ENCODE measurements around the gene MITF. TPM values are rescaled to one million over a fixed set of nuclear protein-coding genes. Genes with fewer than 3 reads are reported as not detected.
"Not testable (repeated sequence)": the region's sequence is repeated elsewhere in the genome, so short reads cannot be mapped to it uniquely, and the experiment has no call there.

The MITF gene
- total RNA-seq, 2 experiments from 2014 or later: not detected

DNA sequence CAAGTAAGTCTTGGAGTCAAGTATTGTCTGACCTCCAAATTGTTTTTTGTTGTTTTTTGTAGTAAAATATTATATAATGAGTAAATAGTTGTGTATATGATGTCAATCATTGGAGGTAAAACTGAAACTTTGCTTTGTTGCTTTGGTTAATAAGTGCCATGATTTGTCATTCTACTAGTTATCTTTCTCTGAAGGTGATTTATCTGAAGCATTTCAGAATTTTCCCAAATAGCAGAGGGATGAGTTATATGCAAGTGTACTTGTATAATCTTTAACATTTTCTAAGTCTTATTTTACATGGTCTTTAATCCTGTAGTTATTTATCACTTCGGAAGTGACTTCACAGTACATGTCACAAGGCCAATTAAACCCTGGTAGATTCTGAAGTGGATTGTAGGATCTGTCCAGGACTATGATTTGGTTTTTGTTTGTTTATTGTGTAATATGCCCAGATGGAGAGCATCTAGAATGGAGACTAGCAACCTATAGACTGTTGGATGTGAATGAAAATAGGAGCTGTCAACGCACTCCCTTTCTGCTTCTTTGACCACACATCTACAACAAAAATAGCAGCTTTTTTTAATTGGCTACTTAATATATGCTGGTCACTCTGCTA, 167.2 kb downstream of the MITF start:
- DNase-seq (no peak), ATAC-seq (no peak)
- Mint-ChIP-seq H3K27ac (no peak overlapping the region), H3K4me1 (no peaks in the 10 kb centered on the region), H3K9me3 (ENCODE audit: low read depth) (peaks cover 2% of the 10 kb centered on the region), H3K4me3 (no peak overlapping the region), H3K36me3 (no peaks in the 10 kb centered on the region), H3K27me3 (no peaks in the 10 kb centered on the region)
- CTCF ChIA-PET: no interaction called here

DNA sequence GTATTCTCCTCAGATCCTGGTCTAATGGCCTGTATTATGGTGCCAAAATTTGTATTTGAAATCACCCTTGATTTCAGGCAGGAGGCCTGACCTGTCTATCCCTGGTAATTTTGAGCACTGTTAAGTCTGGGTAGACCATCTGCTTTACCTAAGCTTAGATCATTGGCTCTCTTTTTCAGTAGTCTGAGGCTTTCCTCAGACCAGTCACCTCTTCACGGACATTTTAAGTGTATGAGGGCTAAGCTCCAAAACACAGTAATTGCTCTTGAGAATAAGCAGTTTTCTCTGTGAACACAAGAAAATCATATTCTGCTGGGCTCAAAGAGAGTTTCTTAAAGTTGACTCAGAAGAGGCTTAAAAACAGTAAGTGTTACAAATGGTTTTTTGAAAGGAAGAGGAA, 168.3 kb downstream of the MITF start:
- Mint-ChIP-seq H3K4me3 (no peak overlapping the region), H3K36me3 (no peaks in the 10 kb centered on the region), H3K27ac (no peak overlapping the region), H3K9me3 (ENCODE audit: low read depth) (peaks cover 2% of the 10 kb centered on the region), H3K27me3 (no peaks in the 10 kb centered on the region), H3K4me1 (no peaks in the 10 kb centered on the region)
- no peak for DNase-seq
- CTCF ChIA-PET: no interaction called here
- no peak for ATAC-seq

DNA sequence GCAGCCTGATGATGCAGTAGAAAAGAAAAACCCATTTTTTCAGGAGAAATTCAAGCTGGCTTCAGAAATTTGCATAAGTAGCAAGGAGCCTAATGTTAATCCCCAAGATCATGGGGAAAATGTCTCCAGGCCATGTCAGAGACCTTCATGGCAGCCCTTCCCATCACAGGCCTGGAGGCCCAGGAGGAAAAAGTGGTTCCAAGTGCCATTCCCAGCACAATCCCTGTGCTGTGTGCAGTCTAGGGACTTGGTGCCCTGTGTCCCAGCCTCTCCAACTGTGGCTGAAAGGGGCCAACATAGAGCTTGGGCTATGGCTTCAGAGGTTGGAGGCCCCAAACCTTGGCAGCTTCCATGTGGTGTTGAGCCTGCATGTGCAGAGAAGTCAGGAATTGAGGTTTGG, 170.6 kb downstream of the MITF start:
- H3K27me3 Mint-ChIP-seq; H3K36me3 Mint-ChIP-seq; H3K27ac Mint-ChIP-seq; CTCF ChIA-PET; H3K4me1 Mint-ChIP-seq; ATAC-seq; H3K9me3 Mint-ChIP-seq (ENCODE audit: low read depth); H3K4me3 Mint-ChIP-seq; DNase-seq: not testable (repeated sequence)

DNA sequence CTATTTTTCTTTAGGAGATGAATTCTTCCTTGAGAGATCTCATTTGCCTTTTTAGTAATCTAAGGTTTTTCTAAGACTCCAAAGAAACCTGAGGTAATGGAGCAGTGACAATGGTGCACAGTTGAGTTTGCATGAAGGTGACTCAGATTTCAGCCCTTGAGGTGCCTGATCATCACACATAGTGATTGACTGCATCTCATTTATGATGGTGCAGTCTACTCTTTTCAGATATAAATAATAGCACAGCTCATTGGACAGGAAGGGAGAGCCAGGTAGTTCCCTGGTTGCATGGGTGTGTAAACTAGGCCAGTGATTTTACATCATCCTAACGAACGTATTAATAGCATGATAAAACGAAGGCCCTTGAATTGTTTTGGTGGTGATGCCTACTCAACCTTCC, 174.2 kb downstream of the MITF start:
- Mint-ChIP-seq H3K27me3 (no peaks in the 10 kb centered on the region), H3K9me3 (ENCODE audit: low read depth) (peaks cover 2% of the 10 kb centered on the region), H3K4me3 (no peak overlapping the region), H3K36me3 (no peaks in the 10 kb centered on the region), H3K4me1 (no peaks in the 10 kb centered on the region), H3K27ac (no peak overlapping the region)
- no peak for ATAC-seq
- CTCF ChIA-PET: no interaction called here
- no peak for DNase-seq

DNA sequence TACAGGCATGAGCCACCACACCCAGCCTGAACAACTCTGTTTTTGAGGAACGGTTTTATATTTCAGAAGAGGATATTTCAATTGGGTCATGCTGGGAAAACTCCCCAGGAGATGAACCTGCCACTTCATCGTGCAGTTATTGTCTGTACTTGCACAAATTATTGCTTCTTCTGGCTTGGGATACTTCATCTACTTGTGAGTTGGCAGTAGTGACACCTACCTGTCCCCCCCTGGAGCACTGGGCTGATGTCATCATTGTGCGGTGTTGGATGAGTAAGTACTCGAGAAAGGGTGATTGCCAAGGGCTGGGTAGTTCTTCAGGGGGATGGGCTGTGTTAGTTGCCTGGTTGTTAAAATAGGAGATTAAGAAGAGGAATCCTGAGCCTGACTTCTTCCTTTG, 175.1 kb downstream of the MITF start:
- DNase-seq (no peak), ATAC-seq (no peak)
- H3K4me3 Mint-ChIP-seq: no peak overlapping the region
- peaks cover 2% of the 10 kb centered on the region for H3K9me3 Mint-ChIP-seq (ENCODE audit: low read depth)
- no peak overlapping the region for H3K27ac Mint-ChIP-seq
- no peaks in the 10 kb centered on the region for H3K4me1 Mint-ChIP-seq
- H3K36me3 Mint-ChIP-seq: no peaks in the 10 kb centered on the region
- H3K27me3 Mint-ChIP-seq: no peaks in the 10 kb centered on the region
- CTCF ChIA-PET: no interaction called here

DNA sequence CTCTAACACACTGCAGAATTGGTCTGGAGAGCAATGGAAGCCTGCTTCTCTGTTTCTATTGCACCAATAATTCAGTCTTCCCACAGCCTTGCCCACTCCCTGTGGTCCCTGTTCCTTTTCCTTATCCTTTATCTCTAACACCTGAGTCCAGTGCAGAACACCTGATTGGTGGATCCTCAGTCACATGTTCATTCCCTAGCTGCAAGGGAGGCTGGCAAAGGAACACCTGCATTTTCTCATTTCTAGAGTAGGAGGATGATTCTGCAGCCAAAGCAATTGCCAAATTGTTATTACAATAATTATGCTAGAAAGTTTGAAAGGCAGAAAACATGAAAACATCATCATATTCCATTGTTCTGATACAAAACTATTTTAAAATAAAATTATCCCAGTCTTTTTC, 176.5 kb downstream of the MITF start:
- no peaks in the 10 kb centered on the region for H3K4me1 Mint-ChIP-seq
- H3K27me3 Mint-ChIP-seq: no peaks in the 10 kb centered on the region
- H3K27ac Mint-ChIP-seq: no peak overlapping the region
- peaks cover 2% of the 10 kb centered on the region for H3K9me3 Mint-ChIP-seq (ENCODE audit: low read depth)
- no peak overlapping the region for H3K4me3 Mint-ChIP-seq
- ATAC-seq: no peak
- no peak for DNase-seq
- H3K36me3 Mint-ChIP-seq: no peaks in the 10 kb centered on the region
- CTCF ChIA-PET: no interaction called here

DNA sequence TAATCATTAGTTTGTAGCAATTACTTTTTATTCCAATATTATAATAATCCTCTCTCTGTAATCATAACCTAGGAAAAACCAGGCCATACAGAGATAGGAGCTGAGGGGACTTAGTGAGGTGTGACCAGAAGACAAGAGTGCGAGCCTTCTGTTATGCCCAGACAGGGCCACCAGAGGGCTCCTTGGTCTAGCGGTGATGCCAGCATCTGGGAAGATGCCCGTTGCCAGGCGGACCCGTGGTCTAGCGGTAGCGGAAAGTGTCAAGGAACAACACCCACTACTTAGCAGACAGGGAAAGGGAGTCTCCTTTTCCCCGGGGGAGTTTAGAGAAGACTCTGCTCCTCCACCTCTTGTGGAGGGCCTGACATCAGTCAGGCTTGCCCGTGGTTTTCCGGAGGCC, 180.7 kb downstream of the MITF start:
- H3K4me1 Mint-ChIP-seq; CTCF ChIA-PET; H3K36me3 Mint-ChIP-seq; H3K4me3 Mint-ChIP-seq; H3K27ac Mint-ChIP-seq; DNase-seq; H3K27me3 Mint-ChIP-seq; ATAC-seq; H3K9me3 Mint-ChIP-seq (ENCODE audit: low read depth): not testable (repeated sequence)

DNA sequence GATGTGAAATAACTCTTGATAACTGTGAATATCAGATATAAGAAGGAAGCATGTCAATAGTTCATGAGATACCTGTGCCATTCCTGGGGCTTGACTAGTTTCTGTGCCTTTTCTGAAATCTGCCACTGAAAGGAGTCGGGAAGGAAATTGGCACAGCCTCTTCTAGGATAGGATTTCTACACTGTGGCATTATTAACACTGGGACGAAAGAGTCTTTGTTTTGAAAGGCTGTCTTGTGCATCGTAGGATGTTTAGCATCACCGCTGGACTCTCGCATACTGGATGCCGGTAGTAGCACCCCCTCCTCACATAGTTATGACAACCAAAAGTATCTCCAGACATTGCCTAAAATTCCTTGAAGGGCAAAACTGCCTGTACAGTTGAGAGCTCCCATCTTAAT, 182.4 kb downstream of the MITF start:
- no peaks in the 10 kb centered on the region for H3K4me1 Mint-ChIP-seq
- no peak for ATAC-seq
- no peaks in the 10 kb centered on the region for H3K27me3 Mint-ChIP-seq
- no peak overlapping the region for H3K4me3 Mint-ChIP-seq
- H3K36me3 Mint-ChIP-seq: no peaks in the 10 kb centered on the region
- DNase-seq: no peak
- H3K27ac Mint-ChIP-seq: no peak overlapping the region
- CTCF ChIA-PET: no interaction called here
- no peaks in the 10 kb centered on the region for H3K9me3 Mint-ChIP-seq (ENCODE audit: low read depth)

DNA sequence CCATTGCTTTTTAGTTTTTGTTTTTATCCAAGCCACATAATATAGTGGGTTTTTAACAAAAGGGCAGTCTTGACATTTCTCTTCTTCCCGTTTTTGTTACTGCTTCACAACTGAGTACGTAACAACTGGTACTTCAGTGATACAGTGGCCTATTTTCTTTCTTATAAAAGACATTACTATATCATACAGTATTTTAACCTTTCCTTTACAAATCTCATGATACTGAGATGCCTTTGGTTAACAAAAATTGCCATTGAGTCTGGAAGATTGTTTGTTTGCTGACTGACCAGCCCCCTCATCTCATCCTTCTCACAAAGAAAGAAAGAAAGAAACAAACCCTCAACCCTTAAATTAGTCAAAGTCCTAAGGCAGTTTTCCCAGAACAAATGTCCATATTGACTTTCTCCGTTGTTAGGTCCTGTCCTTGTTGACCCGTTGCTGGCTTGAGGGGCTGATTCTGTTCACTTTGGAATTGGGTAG, 183.3 kb downstream of the MITF start:
- Mint-ChIP-seq H3K36me3 (no peaks in the 10 kb centered on the region), H3K4me3 (no peak overlapping the region), H3K4me1 (no peaks in the 10 kb centered on the region), H3K27ac (no peak overlapping the region), H3K27me3 (no peaks in the 10 kb centered on the region), H3K9me3 (ENCODE audit: low read depth) (no peaks in the 10 kb centered on the region)
- CTCF ChIA-PET: no interaction called here
- ATAC-seq (no peak), DNase-seq (no peak)

DNA sequence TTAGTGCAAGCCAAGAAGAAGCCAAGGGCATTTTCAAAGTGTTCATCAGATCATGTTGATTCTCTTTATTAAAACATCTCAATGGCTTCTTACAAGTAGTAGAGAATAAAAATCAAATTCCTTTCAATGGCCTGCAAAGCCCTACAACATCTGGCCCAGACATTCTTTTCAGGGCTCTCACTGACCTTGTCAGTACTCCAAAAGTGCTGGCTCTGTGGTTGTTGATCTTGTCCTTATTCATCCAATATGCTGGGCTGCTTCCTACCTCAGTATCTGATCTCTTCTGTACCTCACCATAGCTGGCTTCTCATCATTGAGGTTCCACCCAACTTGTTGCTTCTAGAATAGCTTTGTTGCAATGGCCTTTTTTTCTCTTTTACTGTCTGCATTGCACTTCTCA, 186.2 kb downstream of the MITF start:
- H3K27ac Mint-ChIP-seq: no peak overlapping the region
- DNase-seq (no peak), ATAC-seq (no peak)
- H3K4me3 Mint-ChIP-seq: no peak overlapping the region
- H3K36me3 Mint-ChIP-seq: no peaks in the 10 kb centered on the region
- no peaks in the 10 kb centered on the region for H3K9me3 Mint-ChIP-seq (ENCODE audit: low read depth)
- H3K4me1 Mint-ChIP-seq: no peaks in the 10 kb centered on the region
- CTCF ChIA-PET: no interaction called here
- no peaks in the 10 kb centered on the region for H3K27me3 Mint-ChIP-seq

DNA sequence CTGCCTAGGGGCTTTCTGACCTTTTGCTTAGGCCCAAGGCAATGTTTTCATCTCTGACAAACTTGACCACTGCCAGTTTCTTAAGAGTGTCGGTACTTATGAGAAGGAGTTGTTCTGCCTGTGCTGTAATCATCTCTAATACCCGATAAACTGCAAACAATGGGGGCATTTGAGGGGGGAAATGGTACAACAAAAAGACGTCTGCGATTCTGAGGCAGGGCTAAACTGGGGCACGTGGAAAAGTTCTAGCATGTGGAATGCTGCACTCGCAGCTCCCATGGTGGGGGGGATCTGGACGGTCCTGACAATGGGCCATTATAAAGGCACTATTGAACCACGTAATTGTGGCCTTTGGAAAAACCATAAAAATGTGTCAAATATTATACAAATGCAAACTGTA, 187.1 kb downstream of the MITF start:
- no peaks in the 10 kb centered on the region for H3K4me1 Mint-ChIP-seq
- CTCF ChIA-PET: no interaction called here
- DNase-seq (no peak), ATAC-seq (no peak)
- no peaks in the 10 kb centered on the region for H3K27me3 Mint-ChIP-seq
- no peak overlapping the region for H3K27ac Mint-ChIP-seq
- no peak overlapping the region for H3K4me3 Mint-ChIP-seq
- no peaks in the 10 kb centered on the region for H3K9me3 Mint-ChIP-seq (ENCODE audit: low read depth)
- H3K36me3 Mint-ChIP-seq: no peaks in the 10 kb centered on the region

DNA sequence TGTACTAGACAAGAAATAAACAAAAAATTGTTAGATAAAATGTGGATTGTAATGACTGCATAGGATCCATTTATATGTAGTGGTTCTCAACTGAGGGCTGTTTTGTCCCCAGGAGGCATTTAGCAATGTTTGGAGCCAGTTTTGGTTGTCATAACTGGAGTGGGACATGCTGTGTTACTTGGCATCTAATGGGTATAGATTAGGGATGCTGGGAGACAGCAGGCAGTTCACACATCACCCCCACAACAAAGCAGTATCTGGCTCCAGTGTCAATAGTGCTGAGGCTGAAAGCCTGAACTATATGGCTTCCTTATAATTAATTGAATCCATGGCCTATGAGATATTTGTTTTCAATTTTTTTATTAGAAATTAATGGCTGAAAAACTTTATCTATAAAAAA, 188.3 kb downstream of the MITF start:
- no peaks in the 10 kb centered on the region for H3K9me3 Mint-ChIP-seq (ENCODE audit: low read depth)
- ATAC-seq (no peak), DNase-seq (no peak)
- H3K36me3 Mint-ChIP-seq: no peaks in the 10 kb centered on the region
- CTCF ChIA-PET: no interaction called here
- H3K4me1 Mint-ChIP-seq: no peaks in the 10 kb centered on the region
- H3K4me3 Mint-ChIP-seq: no peak overlapping the region
- H3K27me3 Mint-ChIP-seq: no peaks in the 10 kb centered on the region
- no peak overlapping the region for H3K27ac Mint-ChIP-seq

DNA sequence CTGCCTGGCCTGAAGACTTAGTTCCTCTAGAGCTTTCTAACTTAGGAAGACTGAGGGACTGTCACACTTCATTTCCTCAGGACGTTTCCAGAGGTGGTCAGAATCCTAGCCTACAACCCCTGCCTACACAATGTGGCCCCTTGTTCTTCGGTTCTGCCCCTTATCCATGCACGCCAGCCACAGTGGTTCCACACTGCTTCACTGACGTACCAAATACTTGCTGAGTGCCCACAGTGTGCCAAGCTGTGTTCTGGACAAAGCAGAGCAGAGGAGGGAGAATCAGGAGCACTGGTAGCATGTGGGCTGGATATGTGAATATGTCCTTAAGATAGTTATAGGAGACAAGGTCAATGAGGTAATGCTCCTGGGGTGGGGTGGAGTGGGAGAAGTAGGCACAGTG, 189.8 kb downstream of the MITF start:
- no peaks in the 10 kb centered on the region for H3K9me3 Mint-ChIP-seq (ENCODE audit: low read depth)
- no peaks in the 10 kb centered on the region for H3K27me3 Mint-ChIP-seq
- no peaks in the 10 kb centered on the region for H3K4me1 Mint-ChIP-seq
- CTCF ChIA-PET: no interaction called here
- H3K27ac Mint-ChIP-seq: no peak overlapping the region
- no peak overlapping the region for H3K4me3 Mint-ChIP-seq
- DNase-seq (no peak), ATAC-seq (no peak)
- H3K36me3 Mint-ChIP-seq: no peaks in the 10 kb centered on the region

DNA sequence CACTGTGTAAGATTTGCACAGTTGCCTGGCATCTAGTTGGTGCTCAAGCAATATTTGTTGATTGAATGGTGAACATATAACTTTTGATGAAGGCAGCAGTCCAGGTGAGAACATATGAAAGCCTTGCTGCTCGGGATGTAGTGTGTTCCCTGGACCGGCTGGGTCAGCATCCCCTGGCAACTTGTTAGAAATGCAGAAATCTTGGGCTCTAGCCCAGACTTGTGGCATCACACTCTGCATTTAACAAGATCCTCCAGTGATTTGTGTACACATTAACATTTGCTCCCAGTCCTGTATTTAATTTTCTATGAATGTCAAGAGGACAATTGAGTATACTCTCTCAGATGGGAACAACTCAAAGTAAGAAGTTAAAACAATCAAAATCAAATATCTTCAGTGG, 191.3 kb downstream of the MITF start:
- Mint-ChIP-seq H3K27me3 (no peaks in the 10 kb centered on the region), H3K36me3 (no peaks in the 10 kb centered on the region), H3K4me1 (no peaks in the 10 kb centered on the region), H3K4me3 (no peak overlapping the region), H3K27ac (no peak overlapping the region), H3K9me3 (ENCODE audit: low read depth) (no peaks in the 10 kb centered on the region)
- ATAC-seq: no peak
- CTCF ChIA-PET: no interaction called here
- DNase-seq: no peak

DNA sequence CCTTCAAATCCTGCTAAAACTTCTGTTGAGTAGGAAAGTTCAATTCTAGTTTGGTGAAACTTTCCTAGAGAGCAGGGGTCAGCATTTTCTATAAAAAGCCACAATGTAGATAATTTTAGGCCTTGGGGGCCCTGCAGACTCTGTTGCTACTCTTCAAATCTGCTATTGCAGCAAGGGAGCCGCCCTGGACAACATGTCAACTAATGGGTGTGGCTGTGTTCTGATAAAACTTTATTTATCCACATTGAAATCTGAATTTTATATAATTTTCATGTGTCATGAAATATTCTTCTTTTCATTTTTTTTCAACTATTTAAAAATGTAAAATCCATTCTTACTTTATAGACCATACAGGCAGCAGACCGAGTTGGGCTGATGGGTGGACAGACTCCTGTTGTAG, 192.8 kb downstream of the MITF start:
- Mint-ChIP-seq H3K9me3 (ENCODE audit: low read depth) (no peaks in the 10 kb centered on the region), H3K27ac (no peak overlapping the region), H3K4me1 (no peaks in the 10 kb centered on the region), H3K4me3 (no peak overlapping the region), H3K27me3 (no peaks in the 10 kb centered on the region), H3K36me3 (no peaks in the 10 kb centered on the region)
- ATAC-seq (no peak), DNase-seq (no peak)
- CTCF ChIA-PET: no interaction called here

Measured in activated CD8-positive, alpha-beta memory T cell treated with anti-CD3 and anti-CD28 coated beads, Interleukin-2, amount 10 ng/mL, durations not matched to agents 7 days and 5 days (primary cell).